Vagina (tissue), 2 donors: ENCODE measurements around the gene TMC3.

Experiments used
- POLR2A ChIP-seq, 2 donors: fragments of 450-650 bp; IDR thresholded peaks; one replicate each; pipeline ENCODE4 v1.6.1; 2017; ENCODE audit warnings: antibody characterized with exemption in 2 of 2, mild to moderate bottlenecking in 2 of 2, moderate library complexity in 2 of 2
- POLR2AphosphoS5 ChIP-seq, 2 donors: sonication (generic); formaldehyde crosslinking; IDR thresholded peaks; one replicate each; pipeline ENCODE4 v1.9.0; 2017; ENCODE audit warnings: antibody characterized with exemption in 2 of 2, mild to moderate bottlenecking in 2 of 2, low read depth in 1 of 2; ENCODE audit not compliant: insufficient read depth in 1 of 2

DNA sequence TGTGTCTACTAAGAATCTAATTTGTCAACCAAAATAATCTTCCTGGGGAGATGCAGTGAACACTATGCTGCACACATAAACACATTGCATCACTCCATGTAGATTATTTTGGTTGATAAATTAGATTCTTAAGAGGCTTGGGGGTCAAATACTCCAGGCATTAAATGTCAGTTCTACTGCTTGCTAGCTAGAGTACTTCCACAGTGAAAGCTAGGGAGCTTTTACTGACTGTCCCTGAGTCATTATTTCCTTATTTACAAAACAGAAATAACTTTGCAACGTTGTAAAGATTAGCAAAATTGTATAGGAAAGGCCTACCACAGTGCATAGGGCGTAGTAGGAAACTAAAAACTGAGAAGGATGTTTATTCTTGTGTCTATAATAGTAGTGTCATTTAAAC is 12.9 kb upstream of the TMC3 start:
- TF ChIP-seq POLR2AphosphoS5 (IDR thresholded peaks at IDR 0.05; ENCODE audit: insufficient read depth in 1 of 2, low read depth in 1 of 2) (no peak), POLR2A (IDR thresholded peaks at IDR 0.05) (no peak)
